Osteoblast (primary cell): ENCODE results near the gene TBX15. TPM values are rescaled to one million over a fixed set of nuclear protein-coding genes. Genes with fewer than 3 reads are reported as not detected.

Source experiments
- DNase-seq: peaks from one replicate; pipeline ENCODE4 v3.0.0; 2011; ENCODE audit warnings: low spot score, mixed read lengths; ENCODE audit not compliant: insufficient read length; ENCODE audit errors: missing footprints
- H2AFZ ChIP-seq: 2 replicates; pipeline ENCODE4 v1.6.0; 2011; ENCODE audit warnings: mild to moderate bottlenecking, low read length
- H3K27ac ChIP-seq: 2 replicates; pipeline ENCODE4 v1.5.1; 2011; ENCODE audit warnings: mild to moderate bottlenecking, low read depth, low read length, moderate library complexity
- H3K27me3 ChIP-seq: 2 replicates; pipeline ENCODE4 v1.6.0; 2012; ENCODE audit warnings: mild to moderate bottlenecking, control low read depth, inconsistent platforms, low read length, moderate library complexity; ENCODE audit not compliant: insufficient read depth
- H3K36me3 ChIP-seq: 2 replicates; pipeline ENCODE4 v1.5.1; 2011; ENCODE audit warnings: mild to moderate bottlenecking, low read length, control low read depth, moderate library complexity; ENCODE audit not compliant: insufficient read depth
- H3K4me1 ChIP-seq: 2 replicates; pipeline ENCODE4 v1.5.1; 2011; ENCODE audit warnings: mild to moderate bottlenecking, low read length, control low read depth, moderate library complexity; ENCODE audit not compliant: insufficient read depth
- H3K4me2 ChIP-seq: 2 replicates; pipeline ENCODE4 v1.6.0; 2011; ENCODE audit warnings: mild to moderate bottlenecking, low read length; ENCODE audit not compliant: insufficient read depth
- H3K4me3 ChIP-seq: fragments of 200-600 bp; sonication (generic); 3 replicates; pipeline ENCODE4 v1.5.1; 2012; ENCODE audit warnings: mild to moderate bottlenecking, low read length, inconsistent platforms; ENCODE audit not compliant: insufficient read depth
- H3K79me2 ChIP-seq: 2 replicates; pipeline ENCODE4 v1.6.0; 2012; ENCODE audit warnings: mild to moderate bottlenecking, low read length, control low read depth, inconsistent platforms; ENCODE audit not compliant: insufficient read depth
- H3K9me3 ChIP-seq: 2 replicates; pipeline ENCODE4 v1.5.1; 2011; ENCODE audit warnings: low read depth, low read length, control low read depth
- H4K20me1 ChIP-seq: 2 replicates; pipeline ENCODE4 v1.6.0; 2012; ENCODE audit warnings: mild to moderate bottlenecking, low read length, control low read depth; ENCODE audit not compliant: insufficient read depth
- total RNA-seq: library from RNA; depleted of rRNA; stranded (reverse); fragments of >200 nt; gene quantifications from 2 replicates; pipeline ENCODE4 v1.2.3, GENCODE V29; 2012
- TF ChIP-seq, protein P1 (sequence below): IDR thresholded peaks from 2 replicates; pipeline ENCODE4 v1.5.1; 2011; ENCODE audit warnings: mild to moderate bottlenecking, low read depth, low read length, moderate library complexity; ENCODE audit errors: extremely low read depth

The TBX15 gene
- total RNA-seq, 1 donor = 44.5 TPM

DNA sequence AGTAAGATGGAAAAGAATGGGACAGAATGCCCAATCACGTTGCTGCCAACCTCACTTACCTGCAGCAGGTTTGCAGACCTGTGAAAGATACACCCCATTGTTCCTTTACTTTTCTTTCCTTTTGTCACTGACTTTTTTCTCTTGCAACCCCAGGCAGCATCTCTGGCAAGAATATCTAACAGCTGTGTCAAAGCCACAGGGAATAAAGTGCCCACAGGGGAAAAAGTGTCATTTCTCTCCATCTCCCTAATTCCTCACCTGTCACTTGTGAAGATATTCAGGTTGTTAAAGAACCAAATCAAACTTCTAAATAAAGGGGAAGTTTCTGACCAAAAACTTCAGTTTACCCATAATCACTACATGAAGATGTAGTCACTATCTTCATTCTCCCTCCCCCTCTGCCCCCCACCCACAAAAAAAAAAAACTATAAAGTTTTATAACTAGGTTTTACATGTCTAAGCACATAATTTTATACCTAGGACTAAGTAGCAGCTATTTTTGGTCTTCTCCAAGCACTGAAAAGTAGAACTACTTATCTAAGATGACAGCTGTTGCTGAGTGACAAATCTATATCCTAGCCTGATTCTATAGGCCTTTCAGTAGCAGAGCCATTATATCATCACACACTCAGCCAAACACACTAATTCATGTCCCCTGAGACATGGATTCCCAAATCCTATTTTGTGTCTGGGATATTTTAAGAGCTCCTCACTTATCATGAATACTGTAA, 54.9 kb downstream of the TBX15 start:
- Histone ChIP-seq H3K79me2 (peaks cover 75% of the 10 kb centered on the region), H3K4me2 (no peak overlapping the region), H3K36me3 (peaks cover 5% of the 10 kb centered on the region), H3K4me3 (no peak overlapping the region), H3K4me1 (peaks cover 7% of the 10 kb centered on the region), H3K27me3 (no peaks in the 10 kb centered on the region), H3K27ac (no peak overlapping the region), H2AFZ (no peak overlapping the region), H4K20me1 (peaks cover 67% of the 10 kb centered on the region), H3K9me3 (no peaks in the 10 kb centered on the region)
- TF ChIP-seq, protein P1, sequence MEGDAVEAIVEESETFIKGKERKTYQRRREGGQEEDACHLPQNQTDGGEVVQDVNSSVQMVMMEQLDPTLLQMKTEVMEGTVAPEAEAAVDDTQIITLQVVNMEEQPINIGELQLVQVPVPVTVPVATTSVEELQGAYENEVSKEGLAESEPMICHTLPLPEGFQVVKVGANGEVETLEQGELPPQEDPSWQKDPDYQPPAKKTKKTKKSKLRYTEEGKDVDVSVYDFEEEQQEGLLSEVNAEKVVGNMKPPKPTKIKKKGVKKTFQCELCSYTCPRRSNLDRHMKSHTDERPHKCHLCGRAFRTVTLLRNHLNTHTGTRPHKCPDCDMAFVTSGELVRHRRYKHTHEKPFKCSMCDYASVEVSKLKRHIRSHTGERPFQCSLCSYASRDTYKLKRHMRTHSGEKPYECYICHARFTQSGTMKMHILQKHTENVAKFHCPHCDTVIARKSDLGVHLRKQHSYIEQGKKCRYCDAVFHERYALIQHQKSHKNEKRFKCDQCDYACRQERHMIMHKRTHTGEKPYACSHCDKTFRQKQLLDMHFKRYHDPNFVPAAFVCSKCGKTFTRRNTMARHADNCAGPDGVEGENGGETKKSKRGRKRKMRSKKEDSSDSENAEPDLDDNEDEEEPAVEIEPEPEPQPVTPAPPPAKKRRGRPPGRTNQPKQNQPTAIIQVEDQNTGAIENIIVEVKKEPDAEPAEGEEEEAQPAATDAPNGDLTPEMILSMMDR = no peak
- no peak for DNase-seq

DNA sequence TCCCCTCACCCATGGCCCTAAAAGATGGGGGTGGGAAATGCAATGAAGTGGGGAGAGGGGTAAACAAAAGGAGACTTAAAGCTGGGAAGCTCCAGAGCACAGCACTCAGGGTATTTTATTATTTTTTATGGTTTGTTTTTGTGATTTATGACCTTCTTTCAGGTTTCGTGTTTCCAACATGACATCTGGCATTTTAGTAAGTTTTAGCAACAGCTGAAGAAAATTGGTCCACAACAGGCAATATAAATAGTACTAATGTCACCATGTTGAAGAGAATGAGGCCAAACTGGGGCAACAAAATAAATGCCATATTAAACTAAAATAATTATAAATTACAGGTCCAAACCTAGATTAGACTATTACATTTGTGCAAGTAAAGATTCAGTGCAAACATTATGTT, 56.3 kb downstream of the TBX15 start:
- no peak overlapping the region for H2AFZ ChIP-seq
- peaks cover 68% of the 10 kb centered on the region for H3K79me2 ChIP-seq
- no peaks in the 10 kb centered on the region for H3K27me3 ChIP-seq
- peaks cover 7% of the 10 kb centered on the region for H3K4me1 ChIP-seq
- H3K27ac ChIP-seq = no peak overlapping the region
- peaks cover 11% of the 10 kb centered on the region for H3K36me3 ChIP-seq
- no peak overlapping the region for H3K4me3 ChIP-seq
- peaks cover 67% of the 10 kb centered on the region for H4K20me1 ChIP-seq
- no peaks in the 10 kb centered on the region for H3K9me3 ChIP-seq
- TF ChIP-seq, protein P1 = no peak
- no peak for DNase-seq
- H3K4me2 ChIP-seq = no peak overlapping the region

DNA sequence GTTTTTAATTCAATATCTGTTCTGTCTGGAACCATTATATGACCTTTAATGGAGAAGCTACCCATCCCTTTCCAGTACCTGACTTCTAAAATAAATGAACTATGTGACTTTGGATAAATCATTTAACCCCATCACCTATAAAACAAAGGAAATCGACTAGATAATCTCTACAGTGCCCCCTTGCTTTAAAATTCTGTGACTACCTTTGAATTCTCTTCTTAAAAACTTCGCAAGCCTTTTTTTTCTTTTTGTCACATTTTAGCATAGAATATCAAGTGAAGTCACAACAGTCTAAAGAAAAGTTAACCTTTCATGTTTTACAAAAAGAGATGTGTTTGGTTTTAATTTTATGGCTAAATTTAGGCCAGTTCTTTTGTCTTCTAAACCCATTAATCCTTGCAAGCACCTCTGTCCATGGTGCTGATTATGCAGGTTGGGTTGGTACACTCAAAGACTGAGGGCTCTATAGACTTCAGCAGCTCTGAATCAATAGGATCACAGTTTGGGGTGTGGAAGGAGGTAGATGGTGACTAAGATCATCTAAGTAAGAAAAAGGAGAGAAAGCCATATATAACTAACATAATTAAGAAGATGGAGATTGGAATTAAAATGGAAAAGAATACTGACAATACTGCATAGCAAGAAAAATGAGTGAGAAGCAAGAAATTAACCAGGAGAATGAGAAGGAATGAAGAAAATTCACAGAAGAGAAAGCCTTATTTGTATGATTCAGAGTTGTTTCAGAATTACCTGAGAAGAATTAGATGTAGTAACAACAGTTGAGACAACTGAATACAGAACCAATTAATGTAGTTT, 59.2 kb downstream of the TBX15 start:
- no peaks in the 10 kb centered on the region for H3K9me3 ChIP-seq
- peaks cover 31% of the 10 kb centered on the region for H3K36me3 ChIP-seq
- no peak overlapping the region for H2AFZ ChIP-seq
- H3K4me3 ChIP-seq = no peak overlapping the region
- no peaks in the 10 kb centered on the region for H3K27me3 ChIP-seq
- no peak for DNase-seq
- H3K27ac ChIP-seq = no peak overlapping the region
- peaks cover 53% of the 10 kb centered on the region for H3K79me2 ChIP-seq
- H3K4me2 ChIP-seq = no peak overlapping the region
- no peaks in the 10 kb centered on the region for H3K4me1 ChIP-seq
- TF ChIP-seq, protein P1 = no peak
- peaks cover 51% of the 10 kb centered on the region for H4K20me1 ChIP-seq

DNA sequence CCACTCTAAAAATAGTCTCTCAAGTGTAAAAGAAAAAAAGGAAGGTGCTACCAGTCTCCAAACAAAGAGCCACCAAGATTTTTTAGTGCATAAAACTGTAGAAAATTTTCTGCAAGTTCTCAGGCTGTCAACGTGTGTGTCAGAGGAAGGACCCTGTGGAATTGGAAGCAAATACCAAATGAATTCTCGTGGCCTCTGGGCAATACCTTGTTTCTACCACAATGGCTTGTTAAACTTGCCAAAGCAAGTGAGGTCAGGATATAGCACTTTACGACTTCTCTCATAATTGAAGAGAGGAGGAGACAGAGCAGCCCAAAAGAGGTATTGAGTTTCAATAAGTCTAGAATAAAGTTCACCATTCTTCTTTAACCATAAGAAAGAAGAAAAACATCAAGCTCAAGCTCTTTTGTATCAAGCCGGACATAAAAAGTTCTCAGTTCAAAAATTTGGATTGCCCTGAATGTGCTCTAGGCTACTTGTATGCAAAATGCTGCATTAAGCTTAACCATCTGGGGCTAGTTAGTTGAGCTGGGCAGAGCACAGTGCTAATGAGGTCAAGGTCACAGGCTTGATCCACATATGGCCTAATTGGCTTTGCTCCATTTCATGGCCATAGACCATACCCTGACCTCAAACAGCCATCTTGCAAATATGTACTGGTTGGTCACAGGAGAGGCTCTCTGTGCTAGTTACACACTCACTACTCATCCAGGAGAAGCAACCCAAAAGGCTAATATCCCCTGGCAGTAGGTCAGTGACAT, 60.5 kb downstream of the TBX15 start:
- no peak overlapping the region for H2AFZ ChIP-seq
- H3K4me3 ChIP-seq = no peak overlapping the region
- TF ChIP-seq, protein P1 = no peak
- H3K9me3 ChIP-seq = no peaks in the 10 kb centered on the region
- no peak overlapping the region for H3K4me2 ChIP-seq
- H3K79me2 ChIP-seq = peaks cover 43% of the 10 kb centered on the region
- no peaks in the 10 kb centered on the region for H3K4me1 ChIP-seq
- H3K27me3 ChIP-seq = no peaks in the 10 kb centered on the region
- no peak for DNase-seq
- H4K20me1 ChIP-seq = peaks cover 51% of the 10 kb centered on the region
- no peak overlapping the region for H3K27ac ChIP-seq
- peaks cover 44% of the 10 kb centered on the region for H3K36me3 ChIP-seq
